OCI-LY3 (cell line): ENCODE data around the gene ADCY9.

Experiments used
- H2AFZ ChIP-seq: fragments of 200-600, 300-600 bp; shearing (Covaris generic); 2 replicates; pipeline ENCODE4 v1.6.0; 2014; ENCODE audit warnings: antibody characterized with exemption, low read depth, low read length
- H3K27ac ChIP-seq: fragments of 200-600, 300-600 bp; sonication (generic); 2 replicates; pipeline ENCODE4 v1.5.1; 2014; ENCODE audit warnings: mild to moderate bottlenecking, low read length, moderate library complexity, mixed read lengths
- H3K27me3 ChIP-seq: fragments of 200-600, 300-600 bp; sonication (generic); 2 replicates; pipeline ENCODE4 v1.6.1; 2014; ENCODE audit warnings: low read depth, low read length, mixed read lengths
- H3K36me3 ChIP-seq: fragments of 200-600, 300-600 bp; sonication (generic); replicated peaks from 2 replicates; pipeline ENCODE3; 2014; ENCODE audit warnings: low read depth, low read length, mixed read lengths
- H3K4me1 ChIP-seq: fragments of 300-600, 200-600 bp; sonication (generic); 2 replicates; pipeline ENCODE4 v1.6.1; 2014; ENCODE audit warnings: low read length, mixed read lengths
- H3K4me2 ChIP-seq: fragments of 200-600, 300-600 bp; sonication (generic); 2 replicates; pipeline ENCODE4 v1.6.1; 2014; ENCODE audit warnings: low read length, mixed read lengths
- H3K4me3 ChIP-seq: fragments of 300-600, 200-600 bp; sonication (generic); 2 replicates; pipeline ENCODE4 v1.5.1; 2014; ENCODE audit warnings: antibody characterized with exemption, mild to moderate bottlenecking, low read length, moderate library complexity
- H3K79me2 ChIP-seq: fragments of 300-600, 200-600 bp; shearing (Covaris generic); 2 replicates; pipeline ENCODE4 v1.6.1; 2014; ENCODE audit warnings: mild to moderate bottlenecking, low read length, mixed read lengths
- H3K9ac ChIP-seq: fragments of 300-600, 200-600 bp; shearing (Covaris generic); 2 replicates; pipeline ENCODE4 v1.6.0; 2014; ENCODE audit warnings: mild to moderate bottlenecking, low read length, moderate library complexity
- H3K9me3 ChIP-seq: fragments of 200-600, 300-600 bp; shearing (Covaris generic); 2 replicates; pipeline ENCODE4 v1.6.1; 2014; ENCODE audit warnings: low read length, mixed read lengths; ENCODE audit not compliant: insufficient read depth
- H4K20me1 ChIP-seq: fragments of 200-600, 300-600 bp; sonication (generic); 2 replicates; pipeline ENCODE4 v1.6.1; 2016; ENCODE audit warnings: low read length, mixed read lengths; ENCODE audit not compliant: insufficient read depth
- CTCF ChIP-seq: fragments of 200-600, 300-600 bp; sonication (generic); IDR thresholded peaks from 2 replicates; pipeline ENCODE4 v1.5.1; 2014; ENCODE audit warnings: antibody characterized with exemption, low read length, low read depth
- EZH2phosphoT487 ChIP-seq: fragments of 200-600 bp; shearing (Covaris generic); IDR thresholded peaks from 2 replicates; pipeline ENCODE4 v1.6.1; 2018; ENCODE audit warnings: antibody characterized with exemption, mixed run types, low read depth

ADCY9 gene

GRCh38 chr16:4071686-4072561, 44.3 kb downstream of the ADCY9 start:
- H2AFZ ChIP-seq = no peak overlapping the region
- no peak overlapping the region for H3K4me2 ChIP-seq
- H4K20me1 ChIP-seq = no peaks in the 10 kb centered on the region
- no peak overlapping the region for H3K27ac ChIP-seq
- H3K9me3 ChIP-seq = no peaks in the 10 kb centered on the region
- H3K9ac ChIP-seq = no peak overlapping the region
- no peaks in the 10 kb centered on the region for H3K36me3 ChIP-seq
- TF ChIP-seq EZH2phosphoT487 (no peak), CTCF (no peak)
- no peaks in the 10 kb centered on the region for H3K79me2 ChIP-seq
- H3K4me3 ChIP-seq = no peak overlapping the region
- H3K27me3 ChIP-seq = peaks cover 9% of the 10 kb centered on the region
- no peaks in the 10 kb centered on the region for H3K4me1 ChIP-seq

GRCh38 chr16:4070936-4071335, 45.3 kb downstream of the ADCY9 start:
- H3K9ac ChIP-seq = no peak overlapping the region
- TF ChIP-seq CTCF = no peak
- no peak for TF ChIP-seq EZH2phosphoT487
- H3K9me3 ChIP-seq = no peaks in the 10 kb centered on the region
- H3K36me3 ChIP-seq = no peaks in the 10 kb centered on the region
- H3K27me3 ChIP-seq = peaks cover 9% of the 10 kb centered on the region
- no peak overlapping the region for H2AFZ ChIP-seq
- no peak overlapping the region for H3K4me3 ChIP-seq
- H4K20me1 ChIP-seq = no peaks in the 10 kb centered on the region
- no peaks in the 10 kb centered on the region for H3K4me1 ChIP-seq
- no peak overlapping the region for H3K4me2 ChIP-seq
- no peak overlapping the region for H3K27ac ChIP-seq
- no peaks in the 10 kb centered on the region for H3K79me2 ChIP-seq

GRCh38 chr16:4067262-4068001, 48.8 kb downstream of the ADCY9 start:
- H3K9ac ChIP-seq = no peak overlapping the region
- H3K36me3 ChIP-seq = no peaks in the 10 kb centered on the region
- H4K20me1 ChIP-seq = no peaks in the 10 kb centered on the region
- no peaks in the 10 kb centered on the region for H3K79me2 ChIP-seq
- H3K9me3 ChIP-seq = no peaks in the 10 kb centered on the region
- no peak overlapping the region for H3K4me3 ChIP-seq
- H3K27me3 ChIP-seq = peaks cover 13% of the 10 kb centered on the region
- H3K27ac ChIP-seq = no peak overlapping the region
- no peak overlapping the region for H2AFZ ChIP-seq
- no peaks in the 10 kb centered on the region for H3K4me1 ChIP-seq
- TF ChIP-seq EZH2phosphoT487 (no peak), CTCF (no peak)
- H3K4me2 ChIP-seq = no peak overlapping the region

GRCh38 chr16:4064950-4065352, 51.3 kb downstream of the ADCY9 start:
- H3K4me2 ChIP-seq = no peak overlapping the region
- H3K36me3 ChIP-seq = no peaks in the 10 kb centered on the region
- no peak for TF ChIP-seq EZH2phosphoT487
- no peak overlapping the region for H3K4me3 ChIP-seq
- H3K9ac ChIP-seq = no peak overlapping the region
- H3K27ac ChIP-seq = no peak overlapping the region
- H3K27me3 ChIP-seq = peaks cover 17% of the 10 kb centered on the region
- no peaks in the 10 kb centered on the region for H4K20me1 ChIP-seq
- no peaks in the 10 kb centered on the region for H3K79me2 ChIP-seq
- no peak overlapping the region for H2AFZ ChIP-seq
- H3K9me3 ChIP-seq = peaks cover 5% of the 10 kb centered on the region; the same call in 1 of the 2 replicates
- no peaks in the 10 kb centered on the region for H3K4me1 ChIP-seq
